K562 (cell line): ENCODE data around the gene DDOST. TPM values are rescaled to one million over a fixed set of nuclear protein-coding genes. Genes with fewer than 3 reads are reported as not detected.

Experiments used
- ARID1B ChIP-seq: fragments of 450-650 bp; IDR thresholded peaks from 2 replicates; pipeline ENCODE4 v1.6.1; 2016; ENCODE audit warnings: antibody characterized with exemption, mild to moderate bottlenecking, inconsistent platforms
- ATF1 ChIP-seq, 2 experiments: fragments of 450-650 bp in 1 of 2; IDR thresholded peaks; 2 replicates each; pipeline ENCODE4 v1.6.1; 2016; ENCODE audit warnings: missing compliant biosample characterization in 1 of 2, missing genetic modification characterization in 1 of 2
- CREB1 ChIP-seq, 2 experiments: sonication (generic) in 1 of 2; formaldehyde crosslinking in 1 of 2; IDR thresholded peaks; 2 replicates each; pipeline versions ENCODE4 v1.6.1 to v1.8.0; 2012 to 2022; ENCODE audit warnings: inconsistent platforms in 1 of 2, mild to moderate bottlenecking in 1 of 2, missing genetic modification reagents in 1 of 2, moderate library complexity in 1 of 2
- DNMT1 ChIP-seq: fragments of 450-650 bp; IDR thresholded peaks from 2 replicates; pipeline ENCODE4 v1.6.1; 2016; ENCODE audit warnings: antibody characterized with exemption, mild to moderate bottlenecking
- EHMT2 ChIP-seq: fragments of 450-650 bp; IDR thresholded peaks from 2 replicates; pipeline ENCODE4 v1.6.1; 2018; ENCODE audit warnings: antibody characterized with exemption
- GMEB1 ChIP-seq: fragments of 250-450 bp; sonication (Bioruptor Pico); IDR thresholded peaks from 2 replicates; pipeline ENCODE4 v1.4.0; 2020; ENCODE audit warnings: mild to moderate bottlenecking
- HDGF ChIP-seq: fragments of 450-650 bp; IDR thresholded peaks from 2 replicates; pipeline ENCODE4 v1.6.1; 2016
- HLTF ChIP-seq: fragments of 450-650 bp; IDR thresholded peaks from 2 replicates; pipeline ENCODE4 v1.6.1; 2016
- HMBOX1 ChIP-seq: sonication (generic); IDR thresholded peaks from 2 replicates; pipeline ENCODE4 v1.6.1; 2016
- JUND ChIP-seq, 2 experiments: IDR thresholded peaks; 2 replicates in 1 of 2; 3 replicates in 1 of 2; pipeline ENCODE4 v1.6.1; 2011; ENCODE audit warnings: borderline replicate concordance in 2 of 2, low read depth in 2 of 2, low read length in 2 of 2, improper control_type of control experiment in 1 of 2, missing biosample characterization in 1 of 2, missing genetic modification characterization in 1 of 2, missing genetic modification reagents in 1 of 2
- MAFF ChIP-seq: IDR thresholded peaks from 2 replicates; pipeline ENCODE4 v1.6.1; 2012; ENCODE audit warnings: low read length, improper control_type of control experiment
- MAFK ChIP-seq: IDR thresholded peaks from 2 replicates; pipeline ENCODE4 v1.6.1; 2011; ENCODE audit warnings: low read length, improper control_type of control experiment
- MCM5 ChIP-seq: fragments of 450-650 bp; IDR thresholded peaks from 2 replicates; pipeline ENCODE4 v1.6.1; 2016; ENCODE audit warnings: low read depth
- NFATC3 ChIP-seq: fragments of 450-650 bp; IDR thresholded peaks from 2 replicates; pipeline ENCODE4 v1.6.1; 2017; ENCODE audit warnings: mild to moderate bottlenecking
- NFE2 ChIP-seq: IDR thresholded peaks from 2 replicates; pipeline ENCODE4 v1.6.1; 2014; ENCODE audit warnings: antibody characterized with exemption, low read depth
- NR1H2 ChIP-seq: sonication (generic); formaldehyde crosslinking; IDR thresholded peaks from 2 replicates; pipeline ENCODE4 v1.4.0; 2020; ENCODE audit warnings: mild to moderate bottlenecking, missing genetic modification reagents
- SIRT6 ChIP-seq: IDR thresholded peaks from one replicate; pipeline ENCODE4 v1.6.1; 2012; ENCODE audit warnings: low read depth, mild to moderate bottlenecking, control low read depth, inconsistent platforms, low read length, moderate library complexity
- SMAD1 ChIP-seq: fragments of 150-350 bp; IDR thresholded peaks from 2 replicates; pipeline ENCODE4 v1.6.1; 2014; ENCODE audit warnings: low read length, low read depth; ENCODE audit not compliant: partially characterized antibody
- SMARCE1 ChIP-seq: fragments of 450-650 bp; IDR thresholded peaks from 2 replicates; pipeline ENCODE4 v1.7.1; 2016; ENCODE audit warnings: mild to moderate bottlenecking
- SOX6 ChIP-seq: fragments of 450-650 bp; IDR thresholded peaks from 2 replicates; pipeline ENCODE4 v1.6.1; 2014; ENCODE audit warnings: mild to moderate bottlenecking
- U2AF1 ChIP-seq: fragments of 200-400 bp; formaldehyde crosslinking; optimal IDR thresholded peaks from 2 replicates; pipeline ENCODE3; 2017; ENCODE audit warnings: mild to moderate bottlenecking, low read depth, low read length, moderate library complexity
- VEZF1 ChIP-seq: fragments of 200-800 bp; sonication (Bioruptor generic); IDR thresholded peaks from 2 replicates; pipeline ENCODE4 v1.6.1; 2017; ENCODE audit warnings: missing genetic modification characterization, missing compliant biosample characterization
- ZBTB17 ChIP-seq: fragments of 450-650 bp; formaldehyde crosslinking; IDR thresholded peaks from 2 replicates; pipeline ENCODE4 v1.4.0; 2020; ENCODE audit warnings: mild to moderate bottlenecking
- ZBTB43 ChIP-seq: sonication (generic); formaldehyde crosslinking; IDR thresholded peaks from 2 replicates; pipeline ENCODE4 v1.8.0; 2023; ENCODE audit warnings: mild to moderate bottlenecking, missing genetic modification reagents
- ZNF121 ChIP-seq: sonication (generic); formaldehyde crosslinking; conservative IDR thresholded peaks from 2 replicates; pipeline ENCODE4 v1.8.0; 2022; ENCODE audit warnings: missing genetic modification reagents
- ZNF197 ChIP-seq: fragments of 200-800 bp; sonication (Bioruptor generic); IDR thresholded peaks from 2 replicates; pipeline ENCODE4 v1.6.1; 2016; ENCODE audit warnings: low read depth, missing genetic modification characterization, missing compliant biosample characterization
- ZNF274 ChIP-seq: IDR thresholded peaks from 2 replicates; pipeline ENCODE4 v1.6.1; 2011; ENCODE audit warnings: low read depth, mild to moderate bottlenecking, low read length, moderate library complexity, borderline replicate concordance
- polyA plus RNA-seq, 8 experiments: library from polyadenylated mRNA; depleted of rRNA in 4 of 8; stranded (reverse) in 5 of 8; unstranded in 3 of 8; fragments of >200 nt; fragmentation: Nextera tagmentation in 2 of 8; fragmentation: Illumina TruSeq in 1 of 8; extraction: Ambion mirVana in 2 of 8; extraction: Trizol in 1 of 8; gene quantifications; 2 replicates each; pipeline versions ENCODE4 v1.2.1 to v1.2.3, GENCODE V29; 2011 to 2014; ENCODE audit warnings: inconsistent platforms in 1 of 8, missing spikeins in 1 of 8
- total RNA-seq, 7 experiments: library from RNA; depleted of rRNA in 6 of 7; stranded (reverse); fragments of >200 nt in 6 of 7; fragmentation: Illumina TruSeq in 2 of 7; extraction: Trizol in 2 of 7; gene quantifications; 2 replicates each; pipeline versions ENCODE4 v1.2.1 to v1.2.3, GENCODE V29; 2011 to 2021; ENCODE audit warnings: low replicate concordance in 1 of 7

Gene DDOST
- total and polyA plus RNA-seq, 9 of the 15 experiments (the other 6 are each of a cell fraction or from before 2014, with no cell fraction given): 173 to 306 (median 222) TPM

- TF ChIP-seq VEZF1 (peak; percentile 33; the same call in 1 of the 2 replicates), SOX6 (no peak), MAFK (peak; percentile 100), U2AF1 (no peak), MCM5 (no peak), ZNF197 (no peak), MAFF (peak; percentile 100), SMARCE1 (0 out of 2 replicates have a peak, but pooled peaks have one; percentile 23), DNMT1 (no peak), ARID1B (0 out of 2 replicates have a peak, but pooled peaks have one; percentile 29), JUND (IDR thresholded peaks at IDR 0.05; ENCODE audit: borderline replicate concordance, low read depth, low read length) (peak; percentile 59; the same call in 1 of the 2 replicates), JUND (tag; IDR thresholded peaks at IDR 0.05; ENCODE audit: borderline replicate concordance, low read depth, low read length) (0 out of 3 replicates have a peak, but pooled peaks have one; percentile 28), ZBTB43 (CRISPR knock-in tag) (no peak), NR1H2 (CRISPR knock-in tag) (no peak), ZNF274 (no peak), ZNF121 (no peak), SIRT6 (no peak), GMEB1 (CRISPR knock-in tag) (no peak), CREB1 (IDR thresholded peaks at IDR 0.05) (peak; percentile 28; the same call in 1 of the 2 replicates), CREB1 (CRISPR knock-in tag; IDR thresholded peaks at IDR 0.05) (no peak), NFE2 (peak; percentile 76), HDGF (no peak), EHMT2 (peak; percentile 55; the same call in 1 of the 2 replicates), HMBOX1 (no peak), HLTF (no peak), SMAD1 (no peak), ATF1 (CRISPR knock-in tag; IDR thresholded peaks at IDR 0.05) (no peak), ATF1 (tag; IDR thresholded peaks at IDR 0.05) (peak; percentile 47; the same call in 1 of the 2 replicates), ZBTB17 (CRISPR knock-in tag) (no peak), NFATC3 (no peak)
Observed at GRCh38 chr1:20630729-20631128, 30.4 kb downstream of the DDOST start (continued).
